GM18508 (cell line): Measurements from ENCODE around the gene SH3PXD2B.
"Not testable (repeated sequence)": the region's sequence is repeated elsewhere in the genome, so short reads cannot be mapped to it uniquely, and the experiment has no call there.

Source experiments
- ATAC-seq: cut with Tn5 transposase; IDR thresholded peaks from one replicate; pipeline ENCODE4 v1.9.1; 2021; ENCODE audit warnings: moderate number of reproducible peaks; ENCODE audit not compliant: insufficient read depth, unreplicated experiment

The SH3PXD2B gene

GRCh38 chr5:172486451-172486850 is 32.1 kb upstream of the SH3PXD2B start:
- no peak for ATAC-seq

DNA sequence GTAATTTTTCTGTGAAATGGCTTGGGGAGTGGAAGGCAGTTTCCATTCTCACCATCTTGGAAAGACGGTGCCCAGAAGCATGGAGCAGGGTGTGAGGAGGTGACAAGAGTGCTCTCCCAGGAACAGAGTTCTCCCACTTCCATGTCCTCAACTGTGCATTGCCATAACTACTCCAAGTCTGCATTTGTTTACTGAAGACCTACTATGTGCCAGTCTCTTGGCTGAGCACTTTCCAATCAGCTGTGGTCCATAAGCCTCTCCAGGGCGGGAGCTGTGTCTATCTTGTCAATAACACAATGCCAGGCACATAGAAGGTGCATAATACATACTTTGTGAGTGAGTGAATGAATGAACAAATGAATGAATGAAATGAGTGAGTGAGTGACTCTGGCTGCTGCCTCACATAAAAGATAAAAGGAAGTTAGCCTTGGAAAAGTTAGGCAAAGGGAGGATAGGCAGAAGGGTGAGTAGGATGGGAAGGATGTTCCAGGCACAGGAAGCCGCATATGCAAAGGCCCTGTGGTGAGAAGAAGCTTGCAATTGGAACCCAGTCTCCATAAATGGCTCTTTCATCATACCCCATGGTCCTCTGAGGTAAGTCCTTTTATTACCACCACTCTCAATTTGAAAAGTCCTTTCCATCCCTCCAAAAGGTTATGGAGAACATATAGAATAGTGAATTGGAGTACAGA is 31.3 kb upstream of the SH3PXD2B start:
- ATAC-seq: no peak

DNA sequence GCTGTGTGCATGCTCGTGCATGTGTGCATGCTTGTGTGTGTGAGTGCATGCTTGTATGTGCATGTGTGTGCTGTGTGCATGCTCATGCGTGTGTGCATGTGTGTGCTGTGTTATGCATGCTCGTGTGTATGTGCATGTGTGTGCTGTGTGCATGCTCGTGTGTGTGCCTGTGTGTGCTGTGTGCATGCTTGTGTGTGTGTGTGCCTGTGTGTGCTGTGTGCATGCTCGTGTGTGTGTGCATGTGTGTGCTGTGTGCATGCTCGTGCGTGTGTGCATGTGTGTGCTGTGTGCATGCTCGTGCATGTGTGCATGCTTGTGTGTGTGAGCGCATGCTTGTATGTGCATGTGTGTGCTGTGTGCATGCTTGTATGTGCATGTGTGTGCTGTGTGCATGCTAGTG is 30.3 kb upstream of the SH3PXD2B start:
- ATAC-seq: no peak

DNA sequence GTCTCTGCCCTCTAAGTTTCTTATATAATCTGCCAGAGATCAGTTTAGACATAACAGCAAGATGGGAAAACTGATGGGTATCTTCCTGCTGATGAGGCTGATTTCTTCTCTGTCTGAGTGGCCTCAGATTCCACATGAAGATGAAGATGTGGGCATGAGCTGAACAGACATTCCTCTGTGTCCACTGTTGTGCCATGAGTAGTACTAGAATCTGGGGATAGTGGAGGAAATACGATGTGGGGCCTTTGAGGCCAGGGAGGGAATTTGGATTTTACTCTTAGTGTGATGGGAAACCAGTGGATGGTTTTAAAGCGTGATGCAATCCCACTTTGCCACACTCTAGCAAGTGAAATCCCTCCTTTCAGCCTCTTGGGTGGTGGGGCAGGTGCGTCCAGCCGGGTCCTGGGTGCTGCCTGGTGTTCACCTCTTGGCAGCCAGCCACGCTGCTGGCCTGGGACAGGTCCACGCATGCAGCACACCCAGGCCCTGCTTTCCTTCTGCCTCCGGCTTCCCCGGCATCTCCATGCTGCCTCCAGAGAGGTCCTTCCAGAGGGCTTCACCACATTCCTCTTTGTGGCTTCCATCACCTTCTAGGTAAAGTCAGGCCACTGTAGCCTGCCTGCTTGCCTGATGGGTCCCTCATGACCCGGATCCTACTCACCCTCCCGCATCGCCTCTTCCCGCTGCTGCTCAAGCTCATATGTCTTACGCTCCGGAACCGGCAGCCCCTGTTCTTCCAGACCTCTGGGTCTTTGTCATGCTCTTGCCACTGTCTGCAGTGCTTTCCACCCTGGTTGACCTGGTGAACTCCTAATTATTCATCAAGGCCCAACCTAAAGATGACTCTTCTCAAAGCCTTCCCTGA is 28.1 kb upstream of the SH3PXD2B start:
- ATAC-seq: no peak

GRCh38 chr5:172481011-172481800 is 26.9 kb upstream of the SH3PXD2B start:
- no peak for ATAC-seq

GRCh38 chr5:172479784-172480115 is 25.4 kb upstream of the SH3PXD2B start:
- no peak for ATAC-seq

DNA sequence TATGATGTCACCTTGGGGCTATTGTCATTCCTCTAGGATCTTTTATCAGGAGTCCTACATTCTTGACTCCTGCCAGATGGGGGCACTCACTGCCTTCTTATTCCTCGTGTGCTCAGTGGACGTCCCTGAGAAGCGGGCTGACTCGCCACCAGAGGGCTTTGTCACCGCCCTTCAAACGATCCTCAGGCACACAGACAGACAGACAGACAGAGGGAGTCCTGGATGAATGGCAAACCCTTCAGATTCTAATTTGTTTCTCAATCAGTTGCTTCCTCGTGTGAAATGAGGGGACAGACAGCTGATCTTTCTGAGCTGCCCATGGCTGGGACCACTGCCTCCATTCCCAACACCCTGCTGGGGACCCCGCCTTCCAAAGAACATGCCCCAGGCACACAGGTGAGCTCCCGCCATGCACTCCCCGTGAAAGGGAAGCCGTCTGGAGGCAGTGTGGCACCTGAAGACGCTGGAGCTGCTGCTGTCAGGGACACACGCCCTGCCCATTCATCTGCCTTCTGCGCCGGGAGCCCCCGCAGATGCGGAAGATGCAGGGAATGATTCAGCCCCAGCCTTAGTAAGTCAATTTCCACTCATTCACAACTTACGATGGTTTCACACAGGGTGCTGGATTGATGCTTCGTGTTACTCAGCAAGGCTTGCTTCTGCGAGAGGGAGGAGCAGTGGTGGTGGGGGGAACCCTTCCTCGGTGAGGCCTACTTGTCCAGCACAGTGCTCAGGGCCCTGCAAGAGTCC is 24.9 kb upstream of the SH3PXD2B start:
- no peak for ATAC-seq

- ATAC-seq: not testable (repeated sequence)
These were observed 24.3 kb upstream of the SH3PXD2B start for GRCh38 chr5:172478695-172479033.

DNA sequence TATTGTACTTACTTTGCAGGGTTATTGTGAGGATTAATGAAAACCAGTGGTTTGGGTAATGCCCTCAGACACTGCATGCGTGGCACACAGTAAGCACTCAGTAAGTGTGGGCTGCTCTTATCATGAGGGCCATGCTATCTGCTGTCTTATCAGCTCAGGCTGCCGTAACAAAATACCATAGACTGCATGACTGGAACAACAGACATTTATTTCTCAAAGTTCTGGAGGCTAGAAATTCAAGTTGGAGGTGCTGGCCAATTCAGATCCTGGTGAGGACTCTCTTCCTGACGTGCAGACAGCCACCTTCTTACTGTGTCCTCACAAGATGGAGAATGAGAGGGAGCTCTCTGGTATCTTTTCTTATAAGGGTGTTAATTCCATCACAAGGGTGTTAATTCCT is 23.9 kb upstream of the SH3PXD2B start:
- ATAC-seq: no peak

- no peak for ATAC-seq
These were observed 23.1 kb upstream of the SH3PXD2B start for GRCh38 chr5:172477466-172477865.

DNA sequence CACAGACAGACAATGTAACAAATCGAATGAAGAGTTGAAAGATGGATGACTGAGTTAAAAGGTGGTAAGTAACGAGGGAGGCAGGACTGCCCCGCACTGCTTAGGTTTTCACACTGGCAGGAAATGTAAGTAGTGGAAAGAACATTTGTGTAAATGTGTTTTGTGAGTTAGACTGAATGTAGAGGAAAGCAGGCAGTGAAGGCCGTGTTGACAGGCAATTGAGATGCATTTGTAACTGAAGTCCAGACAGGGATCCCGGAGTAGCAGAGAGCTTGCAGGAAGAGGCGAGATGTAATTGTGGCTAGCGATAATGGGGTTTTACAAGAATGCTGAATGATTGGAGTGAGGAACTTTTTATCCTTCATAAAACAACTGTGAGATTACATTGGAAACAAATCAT is 20.0 kb upstream of the SH3PXD2B start:
- ATAC-seq: no peak

- ATAC-seq: no peak
These were observed 19.1 kb upstream of the SH3PXD2B start for GRCh38 chr5:172473427-172473826.

- ATAC-seq: no peak
These were observed 15.4 kb upstream of the SH3PXD2B start for GRCh38 chr5:172469697-172470096.

- ATAC-seq: no peak
These were observed 11.7 kb upstream of the SH3PXD2B start for GRCh38 chr5:172466062-172466461.

- ATAC-seq: no peak
These were observed 8.7 kb upstream of the SH3PXD2B start for GRCh38 chr5:172463031-172463430.

GRCh38 chr5:172459783-172460165 is 5.4 kb upstream of the SH3PXD2B start:
- no peak for ATAC-seq

DNA sequence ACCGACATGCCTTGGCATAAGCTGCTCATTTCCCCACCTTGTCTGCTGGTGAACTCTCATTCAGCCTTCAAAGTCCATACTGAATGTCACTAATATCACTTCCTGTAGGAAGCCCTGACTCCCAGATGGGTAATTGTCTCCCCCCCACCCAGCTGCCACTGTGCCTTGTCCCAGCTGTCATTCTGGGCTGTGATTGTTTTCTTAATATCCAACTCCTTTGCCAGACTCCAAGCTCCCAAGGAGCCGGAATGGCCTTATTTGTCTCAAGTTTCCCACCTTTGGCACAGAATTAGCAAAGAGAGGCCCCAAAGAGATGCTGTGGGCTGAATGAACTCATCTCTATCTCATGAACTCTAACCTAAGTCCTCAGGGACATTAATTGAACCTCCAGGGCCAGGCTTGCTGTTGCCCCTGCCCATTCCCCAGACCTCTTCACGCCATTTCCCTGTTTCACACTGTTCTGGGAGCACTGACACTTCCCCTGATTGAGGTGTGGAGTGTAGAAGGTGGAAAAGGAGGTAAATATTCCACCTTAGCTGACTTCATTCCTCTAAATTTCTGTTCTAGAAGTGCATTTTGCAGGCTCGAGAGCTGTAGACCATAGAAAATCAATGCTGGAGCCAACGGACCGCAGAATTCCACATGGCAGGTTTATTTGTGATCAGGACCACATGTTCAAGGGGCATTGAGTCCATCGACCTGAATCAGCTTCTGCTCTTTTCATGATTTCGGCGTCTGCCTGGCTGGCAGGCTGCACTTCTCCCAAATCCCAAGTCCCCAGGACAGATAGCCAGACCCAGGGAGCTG is 4.9 kb upstream of the SH3PXD2B start:
- no peak for ATAC-seq

GRCh38 chr5:172456076-172456722 is 1.9 kb upstream of the SH3PXD2B start:
- ATAC-seq: no peak

DNA sequence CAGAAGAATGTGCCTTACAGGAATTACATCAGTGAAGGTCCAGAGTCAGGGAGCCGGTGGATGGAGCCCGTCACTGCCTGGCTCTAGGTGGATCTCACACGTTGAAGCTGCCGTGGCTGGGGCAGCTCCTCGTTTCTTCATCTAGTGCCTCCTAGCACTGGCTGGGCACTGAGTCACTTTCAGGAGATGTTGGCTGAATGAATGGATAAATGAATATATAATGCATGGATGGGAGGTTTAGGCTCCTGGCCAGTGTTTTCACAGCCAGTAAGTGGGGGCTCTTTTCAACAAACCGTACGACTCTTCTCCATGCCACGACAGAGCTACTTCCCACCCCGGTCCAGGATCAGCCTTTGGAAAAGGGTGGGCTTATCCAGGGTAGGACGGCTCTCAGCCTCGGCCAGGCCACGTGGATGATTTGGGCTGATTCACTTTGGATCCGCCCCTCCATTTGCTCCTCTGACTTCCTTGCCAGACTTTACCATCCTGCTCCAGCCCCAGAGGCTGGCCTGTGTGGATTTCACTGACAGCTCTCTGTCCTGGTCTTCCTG is 1.3 kb upstream of the SH3PXD2B start:
- no peak for ATAC-seq
